Measurements from ENCODE around the gene TK2.

- TF ChIP-seq TAF1 (IDR thresholded peaks at IDR 0.05; ENCODE audit: low read depth) (no peak), RAD21 (IDR thresholded peaks at IDR 0.05; ENCODE audit: low read depth) (no peak), TCF12 (IDR thresholded peaks at IDR 0.05; ENCODE audit: low read depth) (no peak)
Observed at GRCh38 chr16:66538910-66539309, 11.0 kb downstream of the TK2 start.

Data from Ishikawa (cell line).